Colonic mucosa (tissue), 4 donors: ENCODE data around the gene ZNF221. TPM values are rescaled to one million over a fixed set of nuclear protein-coding genes. Genes with fewer than 3 reads are reported as not detected.

Source experiments
- DNase-seq: peaks from one replicate; pipeline ENCODE4 v3.0.0-alpha.2; 2020
- H3K27ac ChIP-seq: fragments of 200-600 bp; one replicate; pipeline ENCODE4 v1.8.0; 2021
- H3K27me3 ChIP-seq: fragments of 200-600 bp; one replicate; pipeline ENCODE4 v1.8.0; 2021
- H3K36me3 ChIP-seq: fragments of 200-600 bp; one replicate; pipeline ENCODE4 v1.8.0; 2021
- H3K4me1 ChIP-seq: fragments of 200-600 bp; one replicate; pipeline ENCODE4 v1.8.0; 2021; ENCODE audit warnings: mild to moderate bottlenecking
- H3K4me3 ChIP-seq: fragments of 200-600 bp; one replicate; pipeline ENCODE4 v1.8.0; 2021
- H3K9ac ChIP-seq, 2 donors: one replicate each; pipeline ENCODE4 v1.7.0; 2013; ENCODE audit warnings: control low read depth in 2 of 2, low read depth in 2 of 2, low read length in 2 of 2
- H3K9me3 ChIP-seq: fragments of 200-600 bp; one replicate; pipeline ENCODE4 v1.8.0; 2021
- CTCF ChIP-seq: fragments of 200-600 bp; IDR thresholded peaks from one replicate; pipeline ENCODE4 v1.8.0; 2022; ENCODE audit warnings: antibody characterized with exemption, mild to moderate bottlenecking
- intact Hi-C: fragments of 100-400 bp; cut with DNase I; formaldehyde crosslinking; loops from one replicate; pipeline ENCODE4 v1.14.1; 2022
- total RNA-seq, 2 donors: library from RNA; stranded (reverse); fragmentation: NEBNext Ultra II Directional in 1 of 2; extraction: Animal tissue kit (Norgen Biotek cat#: 25700) in 1 of 2; gene quantifications; one replicate each; pipeline ENCODE4 v1.2.1, GENCODE V29; 2021
- donor health status: healthy.
- donor health status: DM: no; HTN: no; CAD: no.
- donor health status: DM: no; HTN: no; CAD: no.

Gene ZNF221
- total RNA-seq, 2 donors from 2014 or later, result 2.0 to 2.1 TPM

GRCh38 chr19:43966079-43966694 lies 15.2 kb downstream of the ZNF221 start:
- no peak overlapping the region for H3K4me3 ChIP-seq
- peaks cover 4% of the 10 kb centered on the region for H3K9me3 ChIP-seq
- no peak for DNase-seq
- intact Hi-C loops, result no loop called here
- no peak for TF ChIP-seq CTCF
- no peaks in the 10 kb centered on the region for H3K4me1 ChIP-seq
- H3K27ac ChIP-seq, result no peak overlapping the region
- no peak overlapping the region for H3K9ac ChIP-seq
- H3K36me3 ChIP-seq, result no peaks in the 10 kb centered on the region
- H3K27me3 ChIP-seq, result no peaks in the 10 kb centered on the region

DNA sequence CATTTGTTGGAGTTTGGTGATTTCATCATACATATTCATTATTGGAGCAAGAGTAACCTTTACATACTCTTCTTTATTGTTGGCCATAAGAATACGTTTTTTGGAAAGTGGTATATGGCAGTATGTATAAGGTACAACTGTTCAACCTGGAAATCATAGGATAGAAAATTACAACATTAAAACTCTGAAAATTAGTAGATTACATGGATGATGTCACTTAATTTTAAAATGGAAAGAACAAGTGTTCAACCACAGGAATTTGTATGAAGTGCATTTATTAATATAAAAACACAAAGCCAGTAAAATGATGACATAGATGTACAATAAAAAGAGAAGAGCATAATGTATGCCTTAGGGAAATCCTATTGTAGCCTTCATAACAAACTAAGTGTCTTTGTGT lies 25.7 kb downstream of the ZNF221 start:
- no peak for DNase-seq
- no peak overlapping the region for H3K9ac ChIP-seq
- no peak for TF ChIP-seq CTCF
- no peak overlapping the region for H3K27ac ChIP-seq
- no peak overlapping the region for H3K4me3 ChIP-seq
- no peaks in the 10 kb centered on the region for H3K36me3 ChIP-seq
- intact Hi-C loops, result no loop called here
- H3K4me1 ChIP-seq, result no peaks in the 10 kb centered on the region
- H3K9me3 ChIP-seq, result no peaks in the 10 kb centered on the region
- no peaks in the 10 kb centered on the region for H3K27me3 ChIP-seq

GRCh38 chr19:43983544-43983911 lies 32.5 kb downstream of the ZNF221 start:
- no peaks in the 10 kb centered on the region for H3K4me1 ChIP-seq
- peak overlapping the region; percentile 67 for H3K4me3 ChIP-seq
- no peak for DNase-seq
- H3K27ac ChIP-seq, result no peak overlapping the region
- intact Hi-C loops, result no loop called here
- H3K9me3 ChIP-seq, result no peaks in the 10 kb centered on the region
- TF ChIP-seq CTCF, result no peak
- no peak overlapping the region for H3K9ac ChIP-seq
- H3K36me3 ChIP-seq, result no peaks in the 10 kb centered on the region
- H3K27me3 ChIP-seq, result no peaks in the 10 kb centered on the region

DNA sequence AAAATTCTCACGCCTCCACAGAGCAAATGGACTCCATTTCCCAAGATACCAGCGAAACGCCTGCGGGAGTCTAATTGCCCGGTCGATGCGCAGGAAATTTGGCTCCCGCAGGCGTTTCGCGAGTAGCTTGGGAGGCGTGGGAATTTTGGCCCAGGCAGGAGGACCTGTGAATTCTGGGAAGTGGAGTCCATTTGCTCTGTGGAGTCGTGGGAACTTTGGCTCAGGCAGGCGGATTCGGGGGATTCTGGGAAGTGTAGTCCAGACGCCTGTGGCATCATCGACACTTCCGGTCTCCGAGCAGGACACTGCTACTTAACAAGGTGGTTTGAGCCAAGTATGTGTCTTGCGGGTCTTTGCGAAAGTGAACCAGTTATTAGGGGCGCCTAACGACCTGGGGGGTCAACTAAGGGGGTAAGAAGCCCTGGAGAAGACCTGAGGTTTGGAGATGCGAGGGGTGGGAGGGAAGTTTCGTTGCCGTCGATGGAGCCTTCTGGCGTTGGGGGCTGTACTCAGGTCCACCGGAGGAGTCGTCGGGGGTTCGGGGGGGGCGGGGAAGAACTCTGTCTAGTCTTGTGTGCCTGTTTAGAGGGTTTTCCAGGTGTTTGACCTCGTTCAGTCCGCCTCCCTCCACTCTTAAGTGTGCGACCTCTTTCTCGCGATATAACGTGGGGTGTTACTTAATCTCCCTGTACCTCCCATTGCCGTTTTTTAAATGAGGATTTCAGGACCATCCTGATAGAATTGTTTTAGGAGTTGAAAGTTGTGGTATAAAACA lies 33.1 kb downstream of the ZNF221 start, which contains the start of gene ZNF155:
Gene ZNF155 (plus strand): TSS at position 277 of the 775 bp plus-strand sequence. CDS start 4,356 bp downstream, outside the sequence.
- Histone ChIP-seq H3K36me3 (no peaks in the 10 kb centered on the region), H3K4me3 (peak within 1 kb of the TSS; percentile 67), H3K4me1 (no peaks in the 10 kb centered on the region), H3K27me3 (no peaks in the 10 kb centered on the region), H3K9ac (peak within 1 kb of the TSS; percentile 37 to 66), H3K9me3 (no peaks in the 10 kb centered on the region), H3K27ac (no peak within 1 kb of the TSS)
- intact Hi-C loops, result no loop called here
- peak; percentile 93 for DNase-seq
- TF ChIP-seq CTCF, result no peak

- Histone ChIP-seq H3K4me1 (no peaks in the 10 kb centered on the region), H3K9me3 (no peaks in the 10 kb centered on the region), H3K9ac (no peak overlapping the region), H3K36me3 (no peaks in the 10 kb centered on the region), H3K27ac (no peak overlapping the region), H3K4me3 (peak overlapping the region; percentile 67), H3K27me3 (no peaks in the 10 kb centered on the region)
- DNase-seq, result peak; percentile 25
- no peak for TF ChIP-seq CTCF
- intact Hi-C loops, result no loop called here
Measured at GRCh38 chr19:43984687-43985000, 33.6 kb downstream of the ZNF221 start.
